ENCODE measurements around the gene PCDHAC1. TPM values are rescaled to one million over a fixed set of nuclear protein-coding genes. Genes with fewer than 3 reads are reported as not detected.
"Not testable (repeated sequence)": the region's sequence is repeated elsewhere in the genome, so short reads cannot be mapped to it uniquely, and the experiment has no call there.

PCDHAC1 gene
- total RNA-seq, 1 experiment from 2014 or later: 1.0 TPM

DNA sequence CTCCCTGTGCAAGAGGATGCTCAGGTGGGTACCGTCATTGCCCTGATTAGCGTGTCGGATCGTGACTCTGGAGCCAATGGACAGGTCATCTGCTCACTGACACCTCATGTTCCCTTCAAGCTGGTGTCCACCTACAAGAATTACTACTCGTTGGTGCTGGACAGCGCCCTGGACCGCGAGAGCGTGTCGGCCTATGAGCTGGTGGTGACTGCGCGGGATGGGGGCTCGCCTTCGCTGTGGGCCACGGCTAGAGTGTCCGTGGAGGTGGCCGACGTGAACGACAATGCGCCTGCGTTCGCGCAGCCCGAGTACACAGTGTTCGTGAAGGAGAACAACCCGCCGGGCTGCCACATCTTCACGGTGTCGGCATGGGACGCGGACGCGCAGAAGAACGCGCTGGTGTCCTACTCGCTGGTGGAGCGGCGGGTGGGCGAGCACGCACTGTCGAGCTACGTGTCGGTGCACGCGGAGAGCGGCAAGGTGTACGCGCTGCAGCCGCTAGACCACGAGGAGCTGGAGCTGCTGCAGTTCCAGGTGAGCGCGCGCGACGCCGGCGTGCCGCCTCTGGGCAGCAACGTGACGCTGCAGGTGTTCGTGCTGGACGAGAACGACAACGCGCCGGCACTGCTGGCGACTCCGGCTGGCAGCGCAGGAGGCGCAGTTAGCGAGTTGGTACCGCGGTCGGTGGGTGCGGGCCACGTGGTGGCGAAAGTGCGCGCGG lies 49.4 kb upstream of the PCDHAC1 start:
- H2AFZ ChIP-seq (ENCODE audit: low read depth, low read length, poor library complexity, severe bottlenecking); ATAC-seq; H4K20me1 ChIP-seq (ENCODE audit: insufficient read depth); H3K36me3 ChIP-seq (ENCODE audit: control insufficient read depth in 1 of 2, insufficient read depth in 2 of 2, low read length in 2 of 2); H3K4me3 ChIP-seq (replicated peaks in 1 of 2; ENCODE audit: low read depth in 1 of 2, low read length in 2 of 2); H3K4me1 ChIP-seq (ENCODE audit: control insufficient read depth in 1 of 2, insufficient read depth in 2 of 2, low read length in 2 of 2); POLR2A ChIA-PET; H3K79me2 ChIP-seq (ENCODE audit: insufficient read depth, low read length); DNase-seq (ENCODE audit: low read depth, low spot score); intact Hi-C loops (cut with micrococcal nuclease); RAD21 ChIA-PET (ENCODE audit: low non-redundant PET in 1 of 2, low total read pairs in 2 of 2, uncharacterized antibody in 2 of 2, unreplicated experiment in 2 of 2); H3K4me2 ChIP-seq (ENCODE audit: low read length); H3K27me3 ChIP-seq (ENCODE audit: insufficient read depth, low read length); H3K9me3 ChIP-seq (ENCODE audit: control insufficient read depth in 1 of 2, insufficient read depth in 1 of 2, low read depth in 1 of 2, low read length in 2 of 2); H3K27ac ChIP-seq (ENCODE audit: low read depth, low read length); H3K9me2 ChIP-seq (ENCODE audit: insufficient read depth); H3K9ac ChIP-seq (ENCODE audit: low read length); BruUV-seq (replicated peaks): not testable (repeated sequence)
- CTCF ChIA-PET: interaction anchor here (1.3 kb wide), 1 partner anchor 164 kb away, joined by 13 read pairs; no protein-coding TSS in a partner anchor
- peak; percentile 16; the same call in 1 of the 2 replicates for TF ChIP-seq REST (IDR thresholded peaks at IDR 0.05; ENCODE audit: low read depth)

DNA sequence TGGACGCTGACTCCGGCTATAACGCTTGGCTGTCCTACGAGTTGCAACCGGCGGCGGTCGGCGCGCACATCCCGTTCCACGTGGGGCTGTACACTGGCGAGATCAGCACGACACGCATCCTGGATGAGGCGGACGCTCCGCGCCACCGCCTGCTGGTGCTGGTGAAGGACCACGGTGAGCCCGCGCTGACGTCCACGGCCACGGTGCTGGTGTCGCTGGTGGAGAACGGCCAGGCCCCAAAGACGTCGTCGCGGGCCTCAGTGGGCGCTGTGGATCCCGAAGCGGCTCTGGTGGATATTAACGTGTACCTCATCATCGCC lies 48.9 kb upstream of the PCDHAC1 start:
- BruUV-seq (replicated peaks): no TSS peak
- Histone ChIP-seq H2AFZ (ENCODE audit: low read depth, low read length, poor library complexity, severe bottlenecking) (no peak overlapping the region), H3K9me2 (ENCODE audit: insufficient read depth) (no peaks in the 10 kb centered on the region; the same call in 1 of the 2 replicates), H3K9me3 (ENCODE audit: control insufficient read depth in 1 of 2, insufficient read depth in 1 of 2, low read depth in 1 of 2, low read length in 2 of 2) (no peaks in the 10 kb centered on the region), H3K79me2 (ENCODE audit: insufficient read depth, low read length) (no peaks in the 10 kb centered on the region), H3K4me2 (ENCODE audit: low read length) (no peak overlapping the region), H3K4me1 (ENCODE audit: control insufficient read depth in 1 of 2, insufficient read depth in 2 of 2, low read length in 2 of 2) (no peaks in the 10 kb centered on the region), H3K4me3 (replicated peaks in 1 of 2; ENCODE audit: low read depth in 1 of 2, low read length in 2 of 2) (no peak overlapping the region), H3K27me3 (ENCODE audit: insufficient read depth, low read length) (no peaks in the 10 kb centered on the region), H3K27ac (ENCODE audit: low read depth, low read length) (no peak overlapping the region), H3K36me3 (ENCODE audit: control insufficient read depth in 1 of 2, insufficient read depth in 2 of 2, low read length in 2 of 2) (no peaks in the 10 kb centered on the region), H3K9ac (ENCODE audit: low read length) (no peak overlapping the region), H4K20me1 (ENCODE audit: insufficient read depth) (no peaks in the 10 kb centered on the region)
- ChIA-PET RAD21 (ENCODE audit: low non-redundant PET in 1 of 2, low total read pairs in 2 of 2, uncharacterized antibody in 2 of 2, unreplicated experiment in 2 of 2) (no interaction called here), POLR2A (no interaction called here), CTCF (no interaction called here)
- ATAC-seq (no peak), DNase-seq (ENCODE audit: low read depth, low spot score) (no peak)
- intact Hi-C loops (cut with micrococcal nuclease): no loop called here
- TF ChIP-seq EGR1 (IDR thresholded peaks at IDR 0.05; ENCODE audit: low read depth): no peak
- TF ChIP-seq CTCF (IDR thresholded peaks at IDR 0.05 in 2 of 3, conservative IDR thresholded peaks at IDR 0.05 in 1 of 3; ENCODE audit: borderline replicate concordance in 1 of 3, insufficient read depth in 1 of 3, low read depth in 2 of 3, low read length in 2 of 3): no peak
- no peak for TF ChIP-seq POLR2AphosphoS5 (IDR thresholded peaks at IDR 0.05; ENCODE audit: low read depth, low read length)
- no peak for TF ChIP-seq POLR2A (IDR thresholded peaks at IDR 0.05; ENCODE audit: borderline replicate concordance, extremely low read depth, insufficient read depth, insufficient read length)
- no peak for TF ChIP-seq EZH2phosphoT487 (IDR thresholded peaks at IDR 0.05; ENCODE audit: borderline replicate concordance)
- TF ChIP-seq CEBPB (IDR thresholded peaks at IDR 0.05; ENCODE audit: low read depth): no peak
- TF ChIP-seq, protein P1, sequence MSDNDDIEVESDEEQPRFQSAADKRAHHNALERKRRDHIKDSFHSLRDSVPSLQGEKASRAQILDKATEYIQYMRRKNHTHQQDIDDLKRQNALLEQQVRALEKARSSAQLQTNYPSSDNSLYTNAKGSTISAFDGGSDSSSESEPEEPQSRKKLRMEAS (IDR thresholded peaks at IDR 0.05): no peak
- no peak for TF ChIP-seq REST (IDR thresholded peaks at IDR 0.05; ENCODE audit: low read depth)
- TF ChIP-seq SP1 (IDR thresholded peaks at IDR 0.05; ENCODE audit: low read depth): no peak
